HG02642 (cell line): ENCODE results near the gene SOX30.
A peak's percentile ranks its signal among the peaks of the same experiment; 100 is the strongest.

Experiments
- ATAC-seq: cut with Tn5 transposase; IDR thresholded peaks from one replicate; pipeline ENCODE4 v1.9.1; 2021; ENCODE audit warnings: mild to moderate bottlenecking; ENCODE audit not compliant: unreplicated experiment, poor library complexity

SOX30 gene

DNA sequence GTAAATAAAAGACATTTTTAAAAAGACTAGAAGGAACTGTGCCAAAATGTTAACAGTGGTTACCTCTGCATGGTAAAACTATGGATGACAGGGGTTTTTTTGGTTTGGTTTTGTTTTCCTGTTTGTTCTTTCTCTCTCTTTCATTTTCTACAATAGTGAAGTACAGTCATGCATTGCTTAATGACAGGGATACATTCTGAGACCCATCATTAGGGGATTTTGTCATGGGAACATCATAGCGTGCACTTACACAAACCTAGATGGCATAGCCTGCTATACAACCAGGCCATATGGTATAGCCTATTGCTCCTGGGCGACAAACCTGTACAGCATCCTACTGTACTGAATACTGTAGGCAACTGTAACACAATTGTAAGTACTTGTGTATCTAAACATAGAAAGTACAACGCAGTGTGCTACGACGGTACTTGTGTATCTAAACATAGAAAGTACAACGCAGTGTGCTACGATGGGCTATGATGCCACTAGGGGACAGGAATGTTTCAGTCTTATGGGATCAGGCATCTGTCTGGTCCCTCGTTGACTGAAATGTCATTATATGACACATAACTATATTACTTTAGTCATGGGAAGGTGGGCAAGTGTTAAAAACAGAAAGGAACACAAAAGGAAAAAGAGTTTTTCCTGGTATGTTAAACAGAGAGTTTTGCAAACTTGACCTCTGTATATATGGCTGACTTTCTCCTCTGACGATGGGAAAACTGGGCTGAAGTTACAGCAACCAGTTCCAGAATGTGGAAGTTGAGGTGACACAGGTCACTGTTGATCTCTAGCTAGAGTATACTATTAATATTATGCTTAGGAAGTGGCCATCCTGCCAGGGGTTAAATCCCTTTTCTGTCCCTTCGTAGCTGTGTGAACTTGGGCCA is 69.3 kb downstream of the SOX30 start:
- peak; percentile 59 for ATAC-seq

DNA sequence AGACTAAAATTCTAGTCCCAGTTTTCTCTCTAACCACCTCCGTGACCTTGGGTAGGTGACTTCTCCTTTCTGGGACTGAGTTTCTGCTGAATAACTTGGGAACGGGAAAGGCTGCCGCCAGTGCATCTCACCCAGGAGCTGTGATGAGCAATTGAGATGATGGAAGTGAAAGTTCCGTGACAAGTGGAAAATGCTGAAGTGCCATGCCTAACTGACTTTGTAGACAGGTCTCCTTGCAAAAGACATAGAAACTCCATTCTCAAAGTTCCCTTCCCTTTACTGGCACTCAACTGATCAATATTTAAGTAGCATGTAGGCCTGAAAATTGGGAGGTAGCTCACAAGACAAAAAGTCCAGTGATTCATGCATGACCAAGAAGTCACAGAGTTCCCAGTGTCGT is 70.3 kb downstream of the SOX30 start:
- ATAC-seq: no peak

GRCh38 chr5:157578079-157578780 is 74.0 kb downstream of the SOX30 start:
- no peak for ATAC-seq

DNA sequence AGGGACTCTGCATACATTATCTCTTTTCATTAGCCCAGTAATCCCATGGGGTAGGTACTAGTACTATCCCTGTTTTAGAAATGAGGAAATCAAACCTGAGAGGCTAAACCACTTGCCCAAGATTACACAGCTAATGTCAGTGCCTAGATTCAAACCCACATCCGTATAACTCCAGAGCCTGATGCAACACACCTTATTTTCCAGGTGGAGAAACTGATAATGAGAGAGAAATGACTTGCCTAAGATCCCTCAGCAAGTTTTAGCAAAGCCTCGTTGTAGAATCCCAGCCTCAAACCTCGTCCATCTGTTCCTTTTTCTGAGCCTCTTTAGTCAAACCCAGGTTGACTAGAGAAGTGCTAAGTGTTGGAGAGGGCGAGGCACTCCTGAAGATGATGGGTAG is 75.6 kb downstream of the SOX30 start:
- ATAC-seq: no peak
